Gastrocnemius medialis (tissue), 4 donors: ENCODE results near the gene TTC9. TPM values are rescaled to one million over a fixed set of nuclear protein-coding genes. Genes with fewer than 3 reads are reported as not detected.

Source experiments
- ATAC-seq, 2 donors: fragments of 150-250 bp; one replicate each; pipeline ENCODE4 v1.9.1; 2016
- DNase-seq, 2 donors: peaks; one replicate each; pipeline ENCODE4 v3.0.0-alpha.2; 2019
- H3K27ac ChIP-seq, 4 donors: fragments of 200-600 bp; sonication (generic); 1 replicate in 1 of 4; 2 replicates in 3 of 4; pipeline ENCODE4 v1.5.1; 2016 to 2018; ENCODE audit warnings: mild to moderate bottlenecking in 2 of 4, moderate library complexity in 1 of 4
- H3K27me3 ChIP-seq, 3 donors: fragments of 200-600 bp; sonication (generic) in 2 of 3; 1 replicate in 1 of 3; 2 replicates in 2 of 3; pipeline versions ENCODE4 v1.5.1 to v1.6.0; 2016 to 2019; ENCODE audit warnings: mild to moderate bottlenecking in 1 of 3, moderate library complexity in 1 of 3
- H3K36me3 ChIP-seq, 2 donors: fragments of 200-600 bp; sonication (generic) in 1 of 2; one replicate each; pipeline ENCODE4 v1.5.1; 2017 to 2018
- H3K4me1 ChIP-seq, 2 donors: fragments of 200-600 bp; sonication (generic) in 1 of 2; one replicate each; pipeline ENCODE4 v1.5.1; 2016 to 2017; ENCODE audit warnings: mild to moderate bottlenecking in 2 of 2
- H3K4me3 ChIP-seq, 4 donors: fragments of 200-600 bp; sonication (generic) in 3 of 4; 1 replicate in 1 of 4; 2 replicates in 3 of 4; pipeline ENCODE4 v1.5.1; 2016 to 2019; ENCODE audit warnings: mild to moderate bottlenecking in 2 of 4
- H3K9me3 ChIP-seq, 3 donors: fragments of 200-600 bp; sonication (generic) in 2 of 3; 1 replicate in 1 of 3; 2 replicates in 2 of 3; pipeline ENCODE4 v1.5.1; 2016 to 2019
- CTCF ChIP-seq, 5 experiments: fragments of 450-650 bp in 3 of 5; fragments of 200-600 bp in 2 of 5; sonication (generic) in 2 of 5; IDR thresholded peaks in 4 of 5; conservative IDR thresholded peaks in 1 of 5; 1 replicate in 4 of 5; 2 replicates in 1 of 5; pipeline ENCODE4 v1.5.1; 2016 to 2019; ENCODE audit warnings: antibody characterized with exemption in 5 of 5, mild to moderate bottlenecking in 3 of 5, moderate library complexity in 3 of 5
- POLR2A ChIP-seq, 2 donors: fragments of 450-650 bp; IDR thresholded peaks; one replicate each; pipeline ENCODE4 v1.6.1; 2017; ENCODE audit warnings: antibody characterized with exemption in 2 of 2, mild to moderate bottlenecking in 2 of 2, moderate library complexity in 2 of 2
- in situ Hi-C, 4 donors: fragments of 200-750 bp; cut with MboI; loops; one replicate each; pipeline versions ENCODE4 v1.15.0 to v1.8.0; 2017; ENCODE audit warnings: low sequenced_read_pairs in 4 of 4
- intact Hi-C: fragments of 100-400 bp; cut with DNase I; formaldehyde crosslinking; loops from one replicate; pipeline ENCODE4 v1.15.1; 2023; ENCODE audit warnings: low total_unique reads
- total RNA-seq, 4 donors: library from RNA; depleted of rRNA; stranded (reverse); fragments of >200 nt; gene quantifications; one replicate each; pipeline versions ENCODE4 v1.1.0 to v1.2.3, GENCODE V29; 2016

TTC9 gene
- total RNA-seq, 4 donors from 2014 or later: 4.4 to 10.8 (median 9.1) TPM

- intact Hi-C loops (loop anchor here (1.0 to 2.0 kb wide), 2 partner anchors 92 to 195 kb away; no protein-coding TSS in a partner anchor), in situ Hi-C loops (loop anchor here in 3 of 4 donors (5.0 to 25.0 kb wide), 4 partner anchors 90 to 340 kb away; no protein-coding TSS in a partner anchor)
- H3K27ac ChIP-seq: no peak overlapping the region
- TF ChIP-seq POLR2A (IDR thresholded peaks at IDR 0.05): no peak
- peak; percentile 28 to 67 (median 49) for TF ChIP-seq CTCF (IDR thresholded peaks at IDR 0.05 in 4 of 5, conservative IDR thresholded peaks at IDR 0.05 in 1 of 5)
- peaks cover 0 to 8% (median 5%) of the 10 kb centered on the region in 3 donors for H3K9me3 ChIP-seq
- H3K36me3 ChIP-seq: peaks cover 0 to under 1% of the 10 kb centered on the region in 2 donors
- H3K27me3 ChIP-seq: no peaks in the 10 kb centered on the region
- peak in 1 of 2 donors; percentile 17 for DNase-seq
- no peak for ATAC-seq
- H3K4me1 ChIP-seq: no peaks in the 10 kb centered on the region
- H3K4me3 ChIP-seq: no peak overlapping the region
These were observed 19.5 kb upstream of the TTC9 start for GRCh38 chr14:70622111-70622712.

- DNase-seq: no peak
- no peak overlapping the region for H3K27ac ChIP-seq
- TF ChIP-seq POLR2A (IDR thresholded peaks at IDR 0.05) (no peak), CTCF (IDR thresholded peaks at IDR 0.05 in 4 of 5, conservative IDR thresholded peaks at IDR 0.05 in 1 of 5) (no peak)
- no peak for ATAC-seq
- intact Hi-C loops (no loop called here), in situ Hi-C loops (loop anchor here in 3 of 4 donors (5.0 to 25.0 kb wide), 4 partner anchors 87 to 337 kb away; no protein-coding TSS in a partner anchor)
- no peak overlapping the region for H3K4me3 ChIP-seq
- no peaks in the 10 kb centered on the region for H3K27me3 ChIP-seq
- H3K4me1 ChIP-seq: no peaks in the 10 kb centered on the region
- H3K9me3 ChIP-seq: peaks cover 0 to 15% (median 5%) of the 10 kb centered on the region in 3 donors
- H3K36me3 ChIP-seq: peaks cover 0 to 4% of the 10 kb centered on the region in 2 donors
These were observed 16.7 kb upstream of the TTC9 start for GRCh38 chr14:70624972-70625371.

- no peak for TF ChIP-seq POLR2A (IDR thresholded peaks at IDR 0.05)
- no peak for TF ChIP-seq CTCF (IDR thresholded peaks at IDR 0.05 in 4 of 5, conservative IDR thresholded peaks at IDR 0.05 in 1 of 5)
- in situ Hi-C loops: no loop called here
- H3K4me3 ChIP-seq: no peak overlapping the region
- DNase-seq (no peak), ATAC-seq (no peak)
- peaks cover 0 to 8% (median 1%) of the 10 kb centered on the region in 3 donors for H3K9me3 ChIP-seq
- no peak overlapping the region for H3K27ac ChIP-seq
- H3K4me1 ChIP-seq: no peaks in the 10 kb centered on the region
- peaks cover 0 to 4% of the 10 kb centered on the region in 2 donors for H3K36me3 ChIP-seq
- intact Hi-C loops: no loop called here
- no peaks in the 10 kb centered on the region for H3K27me3 ChIP-seq
These were observed 9.8 kb upstream of the TTC9 start for GRCh38 chr14:70631948-70632347.

GRCh38 chr14:70635971-70636595 lies 5.6 kb upstream of the TTC9 start:
- no peaks in the 10 kb centered on the region for H3K36me3 ChIP-seq
- no peaks in the 10 kb centered on the region for H3K9me3 ChIP-seq
- H3K4me1 ChIP-seq: peaks cover 7 to 8% of the 10 kb centered on the region in 2 donors
- H3K27ac ChIP-seq: no peak overlapping the region
- no peaks in the 10 kb centered on the region for H3K27me3 ChIP-seq
- DNase-seq (no peak), ATAC-seq (no peak)
- no peak overlapping the region for H3K4me3 ChIP-seq
- in situ Hi-C loops (no loop called here), intact Hi-C loops (no loop called here)
- no peak for TF ChIP-seq POLR2A (IDR thresholded peaks at IDR 0.05)
- TF ChIP-seq CTCF (IDR thresholded peaks at IDR 0.05 in 4 of 5, conservative IDR thresholded peaks at IDR 0.05 in 1 of 5): no peak
